Measurements from ENCODE around the gene BCAN.
A peak's percentile ranks its signal among the peaks of the same experiment; 100 is the strongest.

BCAN gene

DNA sequence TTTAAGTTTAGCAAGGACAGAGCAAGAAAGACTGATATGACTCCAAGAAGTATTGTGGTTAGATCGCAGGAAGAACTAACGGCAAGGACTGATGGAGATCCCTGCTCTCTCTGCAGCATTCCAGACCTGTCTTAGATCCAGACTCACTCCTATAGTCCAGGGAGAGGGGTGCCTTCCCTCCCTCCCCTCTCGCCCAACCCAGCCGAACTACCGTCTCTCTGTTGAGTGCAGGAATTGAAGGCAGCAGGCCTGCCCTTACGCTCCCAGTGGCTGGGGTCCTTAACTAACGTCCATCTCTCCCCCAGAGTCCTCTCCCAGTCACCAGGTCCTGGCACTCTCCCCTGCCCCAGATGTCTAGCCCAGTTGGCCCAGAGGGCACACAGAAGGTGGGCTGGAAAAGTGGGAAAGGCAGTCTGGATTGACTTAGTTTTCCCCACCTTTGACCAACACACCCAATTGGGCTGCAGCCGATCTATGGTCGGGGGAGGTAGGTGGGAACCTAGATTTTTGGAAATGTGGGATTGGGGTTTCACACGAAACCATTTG lies 62.3 kb downstream of the BCAN start:
- no peaks in the 10 kb centered on the region; the same call in none of the 2 replicates for H4K20me1 ChIP-seq
- no peaks in the 10 kb centered on the region for H3K36me3 ChIP-seq
- peaks cover 36% of the 10 kb centered on the region for H3K4me1 ChIP-seq
- no peak overlapping the region for H3K4me2 ChIP-seq
- H3K27ac ChIP-seq: no peak overlapping the region
- no peak overlapping the region for H3K9ac ChIP-seq
- H3K4me3 ChIP-seq: no peak overlapping the region
- H3K27me3 ChIP-seq: peaks cover 38% of the 10 kb centered on the region
- TF ChIP-seq Cebpa-rat (IDR thresholded peaks at IDR 0.05): no peak
- no peaks in the 10 kb centered on the region for H3K9me3 ChIP-seq

DNA sequence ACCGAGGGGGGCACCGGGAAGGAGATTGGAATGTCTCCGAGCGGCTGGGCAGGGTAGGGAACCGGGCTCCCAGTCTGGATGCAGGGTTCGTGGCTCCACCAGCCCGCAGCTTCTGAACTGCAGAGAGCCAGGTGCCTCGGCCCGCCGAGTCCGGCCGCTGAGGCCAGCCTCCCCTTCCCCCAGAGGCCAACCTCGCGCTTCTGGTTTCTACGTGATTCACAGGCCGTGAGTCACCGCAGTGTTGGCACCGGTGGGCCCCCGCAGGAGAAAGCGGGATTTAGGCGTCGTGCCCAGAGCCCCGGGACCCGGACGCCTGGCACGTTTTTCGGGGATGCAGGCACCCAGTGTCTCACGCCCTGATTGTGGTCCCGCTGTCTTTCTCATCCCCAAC lies 63.0 kb downstream of the BCAN start:
- H3K27ac ChIP-seq: no peak overlapping the region
- peaks cover 38% of the 10 kb centered on the region for H3K27me3 ChIP-seq
- H3K4me3 ChIP-seq: peak overlapping the region; percentile 69
- no peaks in the 10 kb centered on the region; the same call in none of the 2 replicates for H4K20me1 ChIP-seq
- H3K4me2 ChIP-seq: peak overlapping the region; percentile 99
- no peak for TF ChIP-seq Cebpa-rat (IDR thresholded peaks at IDR 0.05)
- no peaks in the 10 kb centered on the region for H3K36me3 ChIP-seq
- no peak overlapping the region for H3K9ac ChIP-seq
- peaks cover 36% of the 10 kb centered on the region for H3K4me1 ChIP-seq
- H3K9me3 ChIP-seq: no peaks in the 10 kb centered on the region

GRCh38 chr1:156705321-156705917 lies 63.5 kb downstream of the BCAN start, which contains the start of gene CRABP2:
Gene CRABP2, minus strand, starts transcription at chr1:156705583. Its CDS starts 137 bp downstream, at chr1:156705446.
- Histone ChIP-seq H3K9ac (peak within 1 kb of the TSS; percentile 77), H3K4me3 (peak within 1 kb of the TSS; percentile 69), H3K27ac (peak within 1 kb of the TSS; percentile 81), H3K9me3 (no peaks in the 10 kb centered on the region), H3K36me3 (no peaks in the 10 kb centered on the region), H4K20me1 (no peaks in the 10 kb centered on the region; the same call in none of the 2 replicates), H3K4me2 (peak within 1 kb of the TSS; percentile 99), H3K27me3 (peaks cover 38% of the 10 kb centered on the region), H3K4me1 (peaks cover 36% of the 10 kb centered on the region)
- TF ChIP-seq Cebpa-rat (IDR thresholded peaks at IDR 0.05): no peak

- H3K4me3 ChIP-seq: peak overlapping the region; percentile 69
- H3K27ac ChIP-seq: peak overlapping the region; percentile 81
- TF ChIP-seq Cebpa-rat (IDR thresholded peaks at IDR 0.05): no peak
- no peaks in the 10 kb centered on the region; the same call in none of the 2 replicates for H4K20me1 ChIP-seq
- peaks cover 38% of the 10 kb centered on the region for H3K27me3 ChIP-seq
- H3K4me1 ChIP-seq: peaks cover 36% of the 10 kb centered on the region
- no peaks in the 10 kb centered on the region for H3K36me3 ChIP-seq
- H3K9ac ChIP-seq: peak overlapping the region; percentile 77
- H3K9me3 ChIP-seq: no peaks in the 10 kb centered on the region
- peak overlapping the region; percentile 99 for H3K4me2 ChIP-seq
Measured at GRCh38 chr1:156705918-156706656, 64.2 kb downstream of the BCAN start.

GRCh38 chr1:156706657-156707416 lies 64.9 kb downstream of the BCAN start:
- no peak for TF ChIP-seq Cebpa-rat (IDR thresholded peaks at IDR 0.05)
- peaks cover 36% of the 10 kb centered on the region for H3K4me1 ChIP-seq
- H3K9me3 ChIP-seq: no peaks in the 10 kb centered on the region
- peak overlapping the region; percentile 77 for H3K9ac ChIP-seq
- no peaks in the 10 kb centered on the region; the same call in none of the 2 replicates for H4K20me1 ChIP-seq
- H3K4me2 ChIP-seq: peak overlapping the region; percentile 99
- H3K27ac ChIP-seq: peak overlapping the region; percentile 81
- H3K27me3 ChIP-seq: peaks cover 38% of the 10 kb centered on the region
- peak overlapping the region; percentile 69 for H3K4me3 ChIP-seq
- no peaks in the 10 kb centered on the region for H3K36me3 ChIP-seq

GRCh38 chr1:156707417-156708217 lies 65.7 kb downstream of the BCAN start:
- Histone ChIP-seq H3K9ac (peak overlapping the region; percentile 77; the same call in 1 of the 2 replicates), H3K4me1 (peaks cover 36% of the 10 kb centered on the region), H3K4me3 (no peak overlapping the region), H3K9me3 (no peaks in the 10 kb centered on the region), H3K27ac (no peak overlapping the region), H3K27me3 (peaks cover 36% of the 10 kb centered on the region), H4K20me1 (no peaks in the 10 kb centered on the region; the same call in none of the 2 replicates), H3K4me2 (peak overlapping the region; percentile 99), H3K36me3 (no peaks in the 10 kb centered on the region)
- no peak for TF ChIP-seq Cebpa-rat (IDR thresholded peaks at IDR 0.05)

- Histone ChIP-seq H3K27me3 (peaks cover 30% of the 10 kb centered on the region), H3K4me1 (peaks cover 36% of the 10 kb centered on the region), H3K27ac (no peak overlapping the region), H3K4me2 (peak overlapping the region; percentile 99; the same call in 1 of the 2 replicates), H3K4me3 (no peak overlapping the region), H4K20me1 (no peaks in the 10 kb centered on the region; the same call in none of the 2 replicates), H3K36me3 (no peaks in the 10 kb centered on the region), H3K9ac (no peak overlapping the region), H3K9me3 (no peaks in the 10 kb centered on the region)
- no peak for TF ChIP-seq Cebpa-rat (IDR thresholded peaks at IDR 0.05)
Measured at GRCh38 chr1:156708218-156708661, 66.3 kb downstream of the BCAN start.

- peaks cover 22% of the 10 kb centered on the region for H3K27me3 ChIP-seq
Measured at GRCh38 chr1:156709031-156709430, 67.1 kb downstream of the BCAN start.

More at GRCh38 chr1:156709031-156709430, 67.1 kb downstream of the BCAN start:
- H3K27ac ChIP-seq: no peak overlapping the region
- no peaks in the 10 kb centered on the region; the same call in 1 of the 2 replicates for H4K20me1 ChIP-seq
- no peak for TF ChIP-seq Cebpa-rat (IDR thresholded peaks at IDR 0.05)
- no peaks in the 10 kb centered on the region for H3K9me3 ChIP-seq
- no peaks in the 10 kb centered on the region for H3K36me3 ChIP-seq
- peaks cover 36% of the 10 kb centered on the region for H3K4me1 ChIP-seq
- H3K4me3 ChIP-seq: no peak overlapping the region
- no peak overlapping the region for H3K4me2 ChIP-seq
- no peak overlapping the region for H3K9ac ChIP-seq
